Fibroblast of skin of scalp (primary cell): ENCODE data around the gene EPC1.
"Not testable (repeated sequence)": the region's sequence is repeated elsewhere in the genome, so short reads cannot be mapped to it uniquely, and the experiment has no call there.

ENCODE experiments used
- DNase-seq: peaks from one replicate; pipeline ENCODE4 v3.0.0-alpha.2; 2013

Gene EPC1

DNA sequence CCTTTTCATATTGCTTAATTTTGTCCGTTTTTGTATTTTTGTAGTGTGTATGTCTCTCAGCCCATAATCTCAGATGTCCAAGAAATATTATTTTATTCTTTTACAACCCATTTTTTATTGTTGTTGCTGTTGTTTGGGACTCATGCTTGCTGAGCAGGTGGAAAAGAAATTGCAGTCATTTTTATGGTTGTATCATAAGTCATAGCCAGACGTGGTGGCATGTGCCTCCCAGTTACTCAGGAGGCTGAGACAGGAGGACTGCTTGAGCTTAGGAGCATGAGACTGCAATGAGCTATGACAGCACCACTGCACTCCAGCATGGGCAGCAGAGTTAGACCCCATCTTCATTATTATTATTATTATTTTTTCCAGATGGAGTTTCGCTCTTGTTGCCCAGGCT is 117.8 kb downstream of the EPC1 start:
- DNase-seq, result no peak

DNA sequence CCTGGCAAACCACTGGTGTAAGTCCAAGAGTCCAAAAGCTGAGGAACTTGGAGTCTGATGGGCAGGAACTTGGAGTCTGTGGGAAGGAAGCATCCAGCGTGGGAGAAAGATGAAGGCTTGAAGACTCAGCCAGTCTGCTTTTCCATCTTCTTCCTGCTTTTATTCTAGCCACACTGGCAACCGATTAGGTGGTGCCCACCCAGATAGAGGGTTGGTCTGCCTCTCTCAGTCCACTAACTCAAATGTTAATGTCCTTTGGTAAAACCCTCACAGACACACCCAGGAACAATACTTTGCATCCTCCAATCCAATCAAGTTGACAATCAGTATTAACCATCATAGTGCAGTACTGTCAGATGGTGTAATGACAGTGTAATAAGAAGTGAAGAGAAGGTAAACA is 119.2 kb downstream of the EPC1 start:
- DNase-seq, result no peak

DNA sequence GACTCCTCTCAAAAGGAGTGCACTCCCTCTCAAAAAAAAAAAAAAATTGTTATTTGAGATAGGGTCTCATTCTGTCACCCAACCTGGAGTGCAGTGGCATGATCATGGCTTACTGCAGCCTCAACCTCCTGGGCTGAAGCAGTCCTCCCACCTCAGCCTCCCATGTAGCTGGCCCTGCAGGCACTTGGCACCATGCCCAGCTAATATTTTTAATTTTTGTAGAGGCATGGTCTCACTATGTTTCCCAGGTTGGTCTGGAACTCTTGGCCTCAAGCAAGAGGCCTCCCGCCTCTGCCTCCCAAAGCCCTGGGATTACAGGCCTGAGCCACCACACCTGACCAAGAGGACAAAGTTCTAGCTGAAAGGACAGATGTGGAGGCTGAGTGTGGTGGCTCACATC is 120.3 kb downstream of the EPC1 start:
- no peak for DNase-seq

DNA sequence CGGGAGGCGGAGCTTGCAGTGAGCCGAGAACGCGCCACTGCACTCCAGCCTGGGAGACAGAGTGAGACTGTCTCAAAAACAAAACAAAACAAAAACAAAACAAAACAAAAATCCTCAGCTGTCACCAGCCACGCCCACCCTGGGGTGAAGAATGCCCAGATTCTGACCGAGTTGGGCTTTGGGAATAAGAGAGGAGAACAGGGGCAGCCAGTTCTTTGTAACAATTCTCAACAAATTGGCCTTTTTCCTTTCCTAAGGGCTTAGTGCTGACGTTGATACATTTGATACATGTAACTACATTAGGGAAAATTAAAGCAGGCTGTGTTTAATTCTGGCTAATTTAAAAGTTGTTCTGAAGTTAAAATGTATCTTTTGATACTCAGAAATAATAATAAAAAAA is 121.0 kb downstream of the EPC1 start:
- DNase-seq, result no peak

DNA sequence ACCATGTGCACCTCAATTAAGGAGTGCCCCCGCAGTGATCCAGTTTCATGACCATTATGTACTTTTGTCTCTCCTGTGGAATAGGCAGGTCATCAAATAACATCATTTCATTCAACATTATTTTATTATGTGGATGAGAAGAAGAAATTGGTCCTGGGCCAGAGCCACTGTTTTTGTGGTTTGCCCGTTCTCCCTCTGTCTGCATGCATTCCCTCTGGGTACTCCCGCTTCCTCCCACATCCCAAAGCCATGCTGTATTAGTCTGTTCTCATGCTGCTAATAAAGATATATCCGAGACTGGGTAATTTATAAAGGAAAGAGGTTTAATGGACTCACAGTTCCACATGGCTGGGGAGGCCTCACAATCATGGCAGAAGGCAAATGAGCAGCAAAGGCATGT is 124.6 kb downstream of the EPC1 start:
- not testable (repeated sequence) for DNase-seq

DNA sequence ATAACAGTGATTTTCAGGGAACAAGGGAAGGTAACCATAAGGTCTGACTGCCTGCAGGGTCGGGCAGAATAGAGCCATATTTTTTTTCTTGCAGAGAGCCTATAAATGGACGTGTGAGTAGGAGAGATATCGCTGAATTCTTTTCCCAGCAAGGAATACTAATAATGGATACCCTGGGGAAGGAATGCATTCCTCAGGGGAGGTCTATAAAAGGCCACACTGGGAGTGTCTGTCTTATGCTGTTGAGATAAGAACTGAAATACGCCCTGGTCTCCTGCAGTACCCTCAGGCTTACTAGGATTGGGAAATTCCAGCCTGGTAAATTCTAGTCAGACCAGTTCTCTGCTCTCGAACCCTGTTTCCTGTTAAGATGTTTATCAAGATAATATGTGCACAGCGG is 127.8 kb downstream of the EPC1 start:
- not testable (repeated sequence) for DNase-seq

DNA sequence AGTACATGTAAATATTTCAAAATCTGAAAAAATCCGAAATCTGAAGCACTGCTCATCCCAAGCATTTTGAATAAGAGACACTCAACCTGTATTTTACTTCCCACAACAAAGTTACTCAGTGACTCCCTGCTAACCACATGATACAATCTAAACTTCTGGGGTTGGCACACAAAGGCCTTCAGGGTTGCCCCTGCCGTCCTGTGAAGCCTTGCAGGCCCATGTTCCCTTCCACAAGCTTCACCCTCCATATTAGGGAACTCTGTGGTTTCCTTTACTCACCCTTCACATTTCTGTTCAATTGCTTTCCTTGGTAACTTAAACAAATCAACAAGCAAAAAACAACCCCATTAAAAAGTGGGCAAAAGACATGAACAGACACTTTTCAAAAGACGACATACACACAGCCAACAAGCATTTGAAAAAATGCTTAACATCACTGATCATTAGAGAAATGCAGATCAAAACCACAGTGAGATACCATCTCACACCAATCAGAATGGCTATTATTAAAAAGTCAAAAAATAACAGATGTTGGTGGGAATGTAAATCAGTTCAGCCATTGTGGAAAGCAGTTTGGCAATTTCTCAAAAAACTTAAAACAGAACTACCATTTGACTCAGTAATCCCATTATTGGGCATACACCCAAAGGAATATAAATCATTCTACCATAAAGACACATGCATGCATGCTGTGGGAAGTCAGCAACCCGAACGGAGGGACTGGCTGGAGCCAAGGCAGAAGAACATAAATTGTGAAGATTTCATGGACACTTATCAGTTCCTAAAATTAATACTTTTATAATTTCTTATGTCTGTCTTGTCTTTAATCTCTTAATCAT is 128.5 kb downstream of the EPC1 start:
- not testable (repeated sequence) for DNase-seq
